ENCODE measurements around the gene CC2D2A.

The CC2D2A gene

GRCh38 chr4:15427701-15428100 lies 42.0 kb upstream of the CC2D2A start, which contains the start of gene C1QTNF7:
TSS of gene C1QTNF7 (plus strand) at chr4:15428033. CDS start at chr4:15435744, 7,711 bp downstream.
- no peaks in the 10 kb centered on the region for H3K27me3 ChIP-seq (ENCODE audit: insufficient read depth, poor library complexity, severe bottlenecking)
- DNase-seq (ENCODE audit: low spot score): no peak
- H3K4me3 ChIP-seq (ENCODE audit: severe bottlenecking): no peak within 1 kb of the TSS
- H3K27ac ChIP-seq (ENCODE audit: poor library complexity, severe bottlenecking): no peak within 1 kb of the TSS
- no peak for ATAC-seq (ENCODE audit: low read depth)
- H3K36me3 ChIP-seq (ENCODE audit: low read depth): no peaks in the 10 kb centered on the region
- H3K9me3 ChIP-seq (ENCODE audit: severe bottlenecking): no peaks in the 10 kb centered on the region
- peaks cover 5% of the 10 kb centered on the region for H3K4me1 ChIP-seq (ENCODE audit: insufficient read depth, poor library complexity, severe bottlenecking)
- TF ChIP-seq, protein P1, sequence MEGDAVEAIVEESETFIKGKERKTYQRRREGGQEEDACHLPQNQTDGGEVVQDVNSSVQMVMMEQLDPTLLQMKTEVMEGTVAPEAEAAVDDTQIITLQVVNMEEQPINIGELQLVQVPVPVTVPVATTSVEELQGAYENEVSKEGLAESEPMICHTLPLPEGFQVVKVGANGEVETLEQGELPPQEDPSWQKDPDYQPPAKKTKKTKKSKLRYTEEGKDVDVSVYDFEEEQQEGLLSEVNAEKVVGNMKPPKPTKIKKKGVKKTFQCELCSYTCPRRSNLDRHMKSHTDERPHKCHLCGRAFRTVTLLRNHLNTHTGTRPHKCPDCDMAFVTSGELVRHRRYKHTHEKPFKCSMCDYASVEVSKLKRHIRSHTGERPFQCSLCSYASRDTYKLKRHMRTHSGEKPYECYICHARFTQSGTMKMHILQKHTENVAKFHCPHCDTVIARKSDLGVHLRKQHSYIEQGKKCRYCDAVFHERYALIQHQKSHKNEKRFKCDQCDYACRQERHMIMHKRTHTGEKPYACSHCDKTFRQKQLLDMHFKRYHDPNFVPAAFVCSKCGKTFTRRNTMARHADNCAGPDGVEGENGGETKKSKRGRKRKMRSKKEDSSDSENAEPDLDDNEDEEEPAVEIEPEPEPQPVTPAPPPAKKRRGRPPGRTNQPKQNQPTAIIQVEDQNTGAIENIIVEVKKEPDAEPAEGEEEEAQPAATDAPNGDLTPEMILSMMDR (IDR thresholded peaks at IDR 0.05; ENCODE audit: poor library complexity, severe bottlenecking): no peak

DNA sequence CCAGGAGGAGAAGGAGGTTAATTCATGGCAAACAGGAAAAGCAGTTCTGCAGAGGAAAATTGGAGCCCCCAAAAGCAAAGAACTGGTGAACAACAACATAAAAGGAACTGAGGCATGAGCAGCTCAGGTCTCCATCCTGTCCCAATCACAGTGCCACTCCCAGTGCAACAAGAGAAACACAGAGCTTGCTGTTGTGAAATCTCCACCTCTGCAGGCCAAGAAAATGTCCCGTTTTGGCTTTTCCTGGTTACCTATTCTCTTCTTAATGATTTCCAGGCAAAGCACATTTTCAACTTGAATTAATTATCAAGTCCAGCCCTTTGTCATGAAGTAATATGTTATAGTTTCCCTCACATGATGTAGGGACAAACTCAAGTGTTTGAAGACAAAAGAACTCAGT lies 41.1 kb upstream of the CC2D2A start:
- H3K9me3 ChIP-seq (ENCODE audit: severe bottlenecking): no peaks in the 10 kb centered on the region
- ATAC-seq (ENCODE audit: low read depth): no peak

DNA sequence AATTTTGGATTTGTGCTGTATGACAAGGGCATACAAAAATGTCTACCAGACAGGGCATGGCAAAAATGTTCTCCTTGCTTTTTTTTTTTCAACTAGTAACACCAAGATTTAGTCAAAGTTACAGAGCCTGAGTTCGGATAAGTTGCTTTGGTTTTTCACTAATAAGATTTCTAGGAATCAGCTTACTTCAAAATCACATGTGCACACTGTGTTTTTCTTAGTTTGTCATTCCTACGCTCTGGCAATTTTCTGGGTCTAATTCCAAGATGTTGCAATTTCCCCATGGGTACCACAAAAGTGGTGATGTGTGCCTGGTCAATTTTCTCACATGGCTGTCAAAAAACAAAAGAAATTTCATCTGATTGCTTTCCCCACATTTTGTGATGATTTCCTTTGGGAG lies 35.6 kb upstream of the CC2D2A start:
- H3K4me3 ChIP-seq (ENCODE audit: severe bottlenecking): no peak overlapping the region
- ATAC-seq (ENCODE audit: low read depth) (no peak), DNase-seq (ENCODE audit: low spot score) (no peak)
- H3K36me3 ChIP-seq (ENCODE audit: low read depth): no peaks in the 10 kb centered on the region
- TF ChIP-seq, protein P1 (IDR thresholded peaks at IDR 0.05; ENCODE audit: poor library complexity, severe bottlenecking): no peak
- H3K27me3 ChIP-seq (ENCODE audit: insufficient read depth, poor library complexity, severe bottlenecking): no peaks in the 10 kb centered on the region
- H3K4me1 ChIP-seq (ENCODE audit: insufficient read depth, poor library complexity, severe bottlenecking): no peaks in the 10 kb centered on the region
- no peak overlapping the region for H3K27ac ChIP-seq (ENCODE audit: poor library complexity, severe bottlenecking)
- H3K9me3 ChIP-seq (ENCODE audit: severe bottlenecking): no peaks in the 10 kb centered on the region

More for the DNA sequence above, 41.1 kb upstream of the CC2D2A start:
- no peak for DNase-seq (ENCODE audit: low spot score)
- no peak overlapping the region for H3K4me3 ChIP-seq (ENCODE audit: severe bottlenecking)
- peaks cover 5% of the 10 kb centered on the region for H3K4me1 ChIP-seq (ENCODE audit: insufficient read depth, poor library complexity, severe bottlenecking)
- no peak overlapping the region for H3K27ac ChIP-seq (ENCODE audit: poor library complexity, severe bottlenecking)
- H3K36me3 ChIP-seq (ENCODE audit: low read depth): no peaks in the 10 kb centered on the region
- TF ChIP-seq, protein P1 (IDR thresholded peaks at IDR 0.05; ENCODE audit: poor library complexity, severe bottlenecking): no peak
- H3K27me3 ChIP-seq (ENCODE audit: insufficient read depth, poor library complexity, severe bottlenecking): no peaks in the 10 kb centered on the region

DNA sequence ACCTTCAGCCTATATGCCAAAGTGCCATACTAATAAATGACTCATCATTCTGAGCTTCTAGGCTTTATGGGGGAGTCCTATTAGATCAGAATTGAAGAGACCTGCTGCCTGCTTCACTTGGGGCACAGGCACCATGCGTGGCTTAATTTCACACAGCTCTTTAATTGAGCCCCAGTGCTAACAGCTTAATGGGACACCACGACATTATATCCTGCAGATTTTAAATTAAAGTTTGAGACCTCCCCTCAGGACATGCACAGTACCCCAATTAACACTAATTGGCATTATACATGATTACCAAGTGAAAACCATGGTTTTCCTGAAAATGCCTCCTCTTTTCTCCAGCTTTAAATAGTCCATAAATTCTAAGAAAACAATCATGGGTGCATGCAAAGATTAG lies 35.0 kb upstream of the CC2D2A start:
- Histone ChIP-seq H3K27me3 (ENCODE audit: insufficient read depth, poor library complexity, severe bottlenecking) (no peaks in the 10 kb centered on the region), H3K4me3 (ENCODE audit: severe bottlenecking) (no peak overlapping the region), H3K4me1 (ENCODE audit: insufficient read depth, poor library complexity, severe bottlenecking) (no peaks in the 10 kb centered on the region), H3K9me3 (ENCODE audit: severe bottlenecking) (no peaks in the 10 kb centered on the region), H3K36me3 (ENCODE audit: low read depth) (no peaks in the 10 kb centered on the region), H3K27ac (ENCODE audit: poor library complexity, severe bottlenecking) (no peak overlapping the region)
- TF ChIP-seq, protein P1 (IDR thresholded peaks at IDR 0.05; ENCODE audit: poor library complexity, severe bottlenecking): no peak
- ATAC-seq (ENCODE audit: low read depth): no peak
- DNase-seq (ENCODE audit: low spot score): no peak

- ATAC-seq (ENCODE audit: low read depth) (no peak), DNase-seq (ENCODE audit: low spot score) (no peak)
- H3K27ac ChIP-seq (ENCODE audit: poor library complexity, severe bottlenecking): no peak overlapping the region
- no peak overlapping the region for H3K4me3 ChIP-seq (ENCODE audit: severe bottlenecking)
- no peaks in the 10 kb centered on the region for H3K4me1 ChIP-seq (ENCODE audit: insufficient read depth, poor library complexity, severe bottlenecking)
- H3K27me3 ChIP-seq (ENCODE audit: insufficient read depth, poor library complexity, severe bottlenecking): no peaks in the 10 kb centered on the region
- H3K9me3 ChIP-seq (ENCODE audit: severe bottlenecking): no peaks in the 10 kb centered on the region
- no peaks in the 10 kb centered on the region for H3K36me3 ChIP-seq (ENCODE audit: low read depth)
- TF ChIP-seq, protein P1 (IDR thresholded peaks at IDR 0.05; ENCODE audit: poor library complexity, severe bottlenecking): no peak
Measured at GRCh38 chr4:15436513-15436912, 33.2 kb upstream of the CC2D2A start.

Data from RWPE2 (cell line).